Measurements from ENCODE around the gene PDIA5.

DNA sequence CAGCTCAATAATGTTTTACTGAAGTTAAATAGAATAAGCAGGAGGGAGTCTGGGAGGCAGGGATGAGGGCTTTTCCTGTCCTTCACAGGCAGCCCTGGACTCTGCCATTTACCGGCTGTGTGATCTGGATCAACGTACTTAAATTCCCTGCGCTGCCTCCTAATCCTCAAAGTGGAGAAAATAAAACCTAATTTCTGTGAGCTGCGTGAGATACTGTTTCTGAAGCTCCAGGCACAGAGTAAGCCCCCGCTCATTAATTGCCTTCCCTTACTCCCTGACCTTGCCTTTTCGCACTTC is 278 bp upstream of the PDIA5 start:
- TF ChIP-seq, protein P1, sequence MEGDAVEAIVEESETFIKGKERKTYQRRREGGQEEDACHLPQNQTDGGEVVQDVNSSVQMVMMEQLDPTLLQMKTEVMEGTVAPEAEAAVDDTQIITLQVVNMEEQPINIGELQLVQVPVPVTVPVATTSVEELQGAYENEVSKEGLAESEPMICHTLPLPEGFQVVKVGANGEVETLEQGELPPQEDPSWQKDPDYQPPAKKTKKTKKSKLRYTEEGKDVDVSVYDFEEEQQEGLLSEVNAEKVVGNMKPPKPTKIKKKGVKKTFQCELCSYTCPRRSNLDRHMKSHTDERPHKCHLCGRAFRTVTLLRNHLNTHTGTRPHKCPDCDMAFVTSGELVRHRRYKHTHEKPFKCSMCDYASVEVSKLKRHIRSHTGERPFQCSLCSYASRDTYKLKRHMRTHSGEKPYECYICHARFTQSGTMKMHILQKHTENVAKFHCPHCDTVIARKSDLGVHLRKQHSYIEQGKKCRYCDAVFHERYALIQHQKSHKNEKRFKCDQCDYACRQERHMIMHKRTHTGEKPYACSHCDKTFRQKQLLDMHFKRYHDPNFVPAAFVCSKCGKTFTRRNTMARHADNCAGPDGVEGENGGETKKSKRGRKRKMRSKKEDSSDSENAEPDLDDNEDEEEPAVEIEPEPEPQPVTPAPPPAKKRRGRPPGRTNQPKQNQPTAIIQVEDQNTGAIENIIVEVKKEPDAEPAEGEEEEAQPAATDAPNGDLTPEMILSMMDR (IDR thresholded peaks at IDR 0.05): no peak
- no peak for TF ChIP-seq POLR2A (IDR thresholded peaks at IDR 0.05)

All from esophagus squamous epithelium (tissue), 4 donors.